Loucy (cell line): ENCODE results near the gene ADGRG1.

Experiments used
- EZH2phosphoT487 ChIP-seq: fragments of 200-600 bp; IDR thresholded peaks from 2 replicates; pipeline ENCODE4 v1.6.1; 2018; ENCODE audit warnings: antibody characterized with exemption, mild to moderate bottlenecking, moderate library complexity, borderline replicate concordance
- TF ChIP-seq, protein P1 (sequence below): fragments of 200-600 bp; sonication (generic); conservative IDR thresholded peaks from 2 replicates; pipeline ENCODE4 v1.5.1; 2014; ENCODE audit warnings: mild to moderate bottlenecking, antibody characterized with exemption, low read length

DNA sequence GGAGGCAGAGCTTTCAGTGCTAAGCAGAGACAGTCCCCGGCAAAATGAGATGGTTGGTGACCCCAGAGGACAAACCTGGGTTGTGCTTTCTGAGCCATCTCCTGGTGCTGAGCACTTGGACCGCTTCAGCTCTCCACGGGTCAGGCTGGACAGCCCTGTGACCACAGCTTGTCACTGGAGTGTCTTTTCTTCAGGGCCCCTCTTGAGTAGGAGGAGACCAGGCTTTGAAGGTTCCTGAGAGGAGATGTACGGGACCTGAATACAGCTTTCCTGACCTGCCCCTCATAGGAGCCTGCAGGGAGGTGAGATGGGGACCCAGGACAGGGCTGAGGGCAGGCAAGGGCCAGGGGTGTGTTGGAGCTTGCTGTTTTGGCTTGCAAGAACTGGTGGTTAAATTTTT is 17.8 kb upstream of the ADGRG1 start:
- TF ChIP-seq, protein P1, sequence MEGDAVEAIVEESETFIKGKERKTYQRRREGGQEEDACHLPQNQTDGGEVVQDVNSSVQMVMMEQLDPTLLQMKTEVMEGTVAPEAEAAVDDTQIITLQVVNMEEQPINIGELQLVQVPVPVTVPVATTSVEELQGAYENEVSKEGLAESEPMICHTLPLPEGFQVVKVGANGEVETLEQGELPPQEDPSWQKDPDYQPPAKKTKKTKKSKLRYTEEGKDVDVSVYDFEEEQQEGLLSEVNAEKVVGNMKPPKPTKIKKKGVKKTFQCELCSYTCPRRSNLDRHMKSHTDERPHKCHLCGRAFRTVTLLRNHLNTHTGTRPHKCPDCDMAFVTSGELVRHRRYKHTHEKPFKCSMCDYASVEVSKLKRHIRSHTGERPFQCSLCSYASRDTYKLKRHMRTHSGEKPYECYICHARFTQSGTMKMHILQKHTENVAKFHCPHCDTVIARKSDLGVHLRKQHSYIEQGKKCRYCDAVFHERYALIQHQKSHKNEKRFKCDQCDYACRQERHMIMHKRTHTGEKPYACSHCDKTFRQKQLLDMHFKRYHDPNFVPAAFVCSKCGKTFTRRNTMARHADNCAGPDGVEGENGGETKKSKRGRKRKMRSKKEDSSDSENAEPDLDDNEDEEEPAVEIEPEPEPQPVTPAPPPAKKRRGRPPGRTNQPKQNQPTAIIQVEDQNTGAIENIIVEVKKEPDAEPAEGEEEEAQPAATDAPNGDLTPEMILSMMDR = no peak
- TF ChIP-seq EZH2phosphoT487 = no peak
